ENCODE measurements around the gene LSAMP.

- TF ChIP-seq ZNF776 (tag by site-specific recombination; IDR thresholded peaks at IDR 0.05; ENCODE audit: borderline replicate concordance) (no peak), ZNF510 (tag by site-specific recombination; IDR thresholded peaks at IDR 0.05; ENCODE audit: insufficient replicate concordance) (no peak), CTCF (tag by site-specific recombination; IDR thresholded peaks at IDR 0.05) (no peak), ZNF274 (IDR thresholded peaks at IDR 0.05; ENCODE audit: low read length) (no peak), ZNF274 (tag by site-specific recombination; IDR thresholded peaks at IDR 0.05; ENCODE audit: borderline replicate concordance) (no peak), ZNF544 (tag by site-specific recombination; IDR thresholded peaks at IDR 0.05) (no peak), ZNF629 (tag by site-specific recombination; IDR thresholded peaks at IDR 0.05) (no peak), ZBTB11 (tag by site-specific recombination; conservative IDR thresholded peaks at IDR 0.05; ENCODE audit: low read depth) (no peak), ZNF548 (tag by site-specific recombination; IDR thresholded peaks at IDR 0.05) (no peak), ZNF514 (tag by site-specific recombination; IDR thresholded peaks at IDR 0.05) (no peak), ZNF10 (tag by site-specific recombination; IDR thresholded peaks at IDR 0.05) (no peak), ZNF560 (tag by site-specific recombination; IDR thresholded peaks at IDR 0.05; ENCODE audit: borderline replicate concordance) (no peak)
- TF ChIP-seq, protein P1, sequence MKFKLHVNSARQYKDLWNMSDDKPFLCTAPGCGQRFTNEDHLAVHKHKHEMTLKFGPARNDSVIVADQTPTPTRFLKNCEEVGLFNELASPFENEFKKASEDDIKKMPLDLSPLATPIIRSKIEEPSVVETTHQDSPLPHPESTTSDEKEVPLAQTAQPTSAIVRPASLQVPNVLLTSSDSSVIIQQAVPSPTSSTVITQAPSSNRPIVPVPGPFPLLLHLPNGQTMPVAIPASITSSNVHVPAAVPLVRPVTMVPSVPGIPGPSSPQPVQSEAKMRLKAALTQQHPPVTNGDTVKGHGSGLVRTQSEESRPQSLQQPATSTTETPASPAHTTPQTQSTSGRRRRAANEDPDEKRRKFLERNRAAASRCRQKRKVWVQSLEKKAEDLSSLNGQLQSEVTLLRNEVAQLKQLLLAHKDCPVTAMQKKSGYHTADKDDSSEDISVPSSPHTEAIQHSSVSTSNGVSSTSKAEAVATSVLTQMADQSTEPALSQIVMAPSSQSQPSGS (tag by site-specific recombination; IDR thresholded peaks at IDR 0.05; ENCODE audit: low read depth) = no peak
- TF ChIP-seq, protein P2, sequence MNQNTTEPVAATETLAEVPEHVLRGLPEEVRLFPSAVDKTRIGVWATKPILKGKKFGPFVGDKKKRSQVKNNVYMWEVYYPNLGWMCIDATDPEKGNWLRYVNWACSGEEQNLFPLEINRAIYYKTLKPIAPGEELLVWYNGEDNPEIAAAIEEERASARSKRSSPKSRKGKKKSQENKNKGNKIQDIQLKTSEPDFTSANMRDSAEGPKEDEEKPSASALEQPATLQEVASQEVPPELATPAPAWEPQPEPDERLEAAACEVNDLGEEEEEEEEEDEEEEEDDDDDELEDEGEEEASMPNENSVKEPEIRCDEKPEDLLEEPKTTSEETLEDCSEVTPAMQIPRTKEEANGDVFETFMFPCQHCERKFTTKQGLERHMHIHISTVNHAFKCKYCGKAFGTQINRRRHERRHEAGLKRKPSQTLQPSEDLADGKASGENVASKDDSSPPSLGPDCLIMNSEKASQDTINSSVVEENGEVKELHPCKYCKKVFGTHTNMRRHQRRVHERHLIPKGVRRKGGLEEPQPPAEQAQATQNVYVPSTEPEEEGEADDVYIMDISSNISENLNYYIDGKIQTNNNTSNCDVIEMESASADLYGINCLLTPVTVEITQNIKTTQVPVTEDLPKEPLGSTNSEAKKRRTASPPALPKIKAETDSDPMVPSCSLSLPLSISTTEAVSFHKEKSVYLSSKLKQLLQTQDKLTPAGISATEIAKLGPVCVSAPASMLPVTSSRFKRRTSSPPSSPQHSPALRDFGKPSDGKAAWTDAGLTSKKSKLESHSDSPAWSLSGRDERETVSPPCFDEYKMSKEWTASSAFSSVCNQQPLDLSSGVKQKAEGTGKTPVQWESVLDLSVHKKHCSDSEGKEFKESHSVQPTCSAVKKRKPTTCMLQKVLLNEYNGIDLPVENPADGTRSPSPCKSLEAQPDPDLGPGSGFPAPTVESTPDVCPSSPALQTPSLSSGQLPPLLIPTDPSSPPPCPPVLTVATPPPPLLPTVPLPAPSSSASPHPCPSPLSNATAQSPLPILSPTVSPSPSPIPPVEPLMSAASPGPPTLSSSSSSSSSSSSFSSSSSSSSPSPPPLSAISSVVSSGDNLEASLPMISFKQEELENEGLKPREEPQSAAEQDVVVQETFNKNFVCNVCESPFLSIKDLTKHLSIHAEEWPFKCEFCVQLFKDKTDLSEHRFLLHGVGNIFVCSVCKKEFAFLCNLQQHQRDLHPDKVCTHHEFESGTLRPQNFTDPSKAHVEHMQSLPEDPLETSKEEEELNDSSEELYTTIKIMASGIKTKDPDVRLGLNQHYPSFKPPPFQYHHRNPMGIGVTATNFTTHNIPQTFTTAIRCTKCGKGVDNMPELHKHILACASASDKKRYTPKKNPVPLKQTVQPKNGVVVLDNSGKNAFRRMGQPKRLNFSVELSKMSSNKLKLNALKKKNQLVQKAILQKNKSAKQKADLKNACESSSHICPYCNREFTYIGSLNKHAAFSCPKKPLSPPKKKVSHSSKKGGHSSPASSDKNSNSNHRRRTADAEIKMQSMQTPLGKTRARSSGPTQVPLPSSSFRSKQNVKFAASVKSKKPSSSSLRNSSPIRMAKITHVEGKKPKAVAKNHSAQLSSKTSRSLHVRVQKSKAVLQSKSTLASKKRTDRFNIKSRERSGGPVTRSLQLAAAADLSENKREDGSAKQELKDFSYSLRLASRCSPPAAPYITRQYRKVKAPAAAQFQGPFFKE (tag by site-specific recombination; IDR thresholded peaks at IDR 0.05; ENCODE audit: borderline replicate concordance) = no peak
Observed at GRCh38 chr3:116314476-116314875, 130.8 kb downstream of the LSAMP start.
